ENCODE data around the gene CEMIP.

The CEMIP gene

DNA sequence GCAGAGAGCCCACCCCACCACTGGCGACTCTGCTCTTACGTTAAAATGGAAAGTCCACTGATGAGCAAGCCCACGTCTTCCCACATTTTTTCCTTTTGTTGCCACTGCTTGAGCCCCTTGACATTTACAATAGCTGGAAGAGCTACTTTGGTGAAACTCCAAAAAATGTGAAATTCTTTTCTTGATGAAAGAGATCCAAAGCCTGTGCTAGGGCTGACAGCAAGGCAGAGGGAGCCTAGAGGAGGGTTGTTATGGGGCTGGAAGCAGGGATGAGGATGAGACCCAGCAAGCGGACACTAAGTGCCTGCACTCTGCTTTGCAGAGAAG lies 97.1 kb downstream of the CEMIP start:
- Histone ChIP-seq H3K36me3 (no peaks in the 10 kb centered on the region), H3K9me3 (no peaks in the 10 kb centered on the region), H3K4me3 (ENCODE audit: low read depth, low read length) (no peak overlapping the region), H3K27me3 (no peaks in the 10 kb centered on the region), H3K4me1 (no peaks in the 10 kb centered on the region)
- DNase-seq, result no peak
- TF ChIP-seq, protein P1, sequence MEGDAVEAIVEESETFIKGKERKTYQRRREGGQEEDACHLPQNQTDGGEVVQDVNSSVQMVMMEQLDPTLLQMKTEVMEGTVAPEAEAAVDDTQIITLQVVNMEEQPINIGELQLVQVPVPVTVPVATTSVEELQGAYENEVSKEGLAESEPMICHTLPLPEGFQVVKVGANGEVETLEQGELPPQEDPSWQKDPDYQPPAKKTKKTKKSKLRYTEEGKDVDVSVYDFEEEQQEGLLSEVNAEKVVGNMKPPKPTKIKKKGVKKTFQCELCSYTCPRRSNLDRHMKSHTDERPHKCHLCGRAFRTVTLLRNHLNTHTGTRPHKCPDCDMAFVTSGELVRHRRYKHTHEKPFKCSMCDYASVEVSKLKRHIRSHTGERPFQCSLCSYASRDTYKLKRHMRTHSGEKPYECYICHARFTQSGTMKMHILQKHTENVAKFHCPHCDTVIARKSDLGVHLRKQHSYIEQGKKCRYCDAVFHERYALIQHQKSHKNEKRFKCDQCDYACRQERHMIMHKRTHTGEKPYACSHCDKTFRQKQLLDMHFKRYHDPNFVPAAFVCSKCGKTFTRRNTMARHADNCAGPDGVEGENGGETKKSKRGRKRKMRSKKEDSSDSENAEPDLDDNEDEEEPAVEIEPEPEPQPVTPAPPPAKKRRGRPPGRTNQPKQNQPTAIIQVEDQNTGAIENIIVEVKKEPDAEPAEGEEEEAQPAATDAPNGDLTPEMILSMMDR (IDR thresholded peaks at IDR 0.05; ENCODE audit: low read depth, low read length), result no peak

- no peak for DNase-seq
- Histone ChIP-seq H3K9me3 (no peaks in the 10 kb centered on the region), H3K27me3 (no peaks in the 10 kb centered on the region; the same call in 1 of the 2 replicates), H3K4me3 (ENCODE audit: low read depth, low read length) (no peak overlapping the region), H3K36me3 (no peaks in the 10 kb centered on the region), H3K4me1 (no peaks in the 10 kb centered on the region)
- TF ChIP-seq, protein P1 (IDR thresholded peaks at IDR 0.05; ENCODE audit: low read depth, low read length), result no peak
Observed at GRCh38 chr15:80878242-80878866, 99.2 kb downstream of the CEMIP start.

DNA sequence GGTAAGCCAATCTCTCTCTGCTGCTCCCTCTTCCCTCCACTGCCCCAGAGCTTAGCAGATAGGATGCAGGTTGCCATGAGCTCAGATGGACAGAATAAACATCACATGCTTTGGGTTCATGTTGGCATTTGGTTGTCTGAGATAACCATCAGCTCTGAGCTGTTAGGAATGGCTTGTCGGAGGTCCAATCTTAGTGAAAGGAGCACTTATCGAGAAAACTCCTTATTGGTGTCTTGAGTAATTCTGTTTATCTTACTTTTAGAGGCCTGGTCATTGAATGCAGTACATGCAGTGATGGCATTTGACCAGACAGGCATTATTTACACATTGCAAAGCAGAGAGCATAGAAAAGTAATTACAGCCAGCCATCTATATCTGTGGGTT lies 99.7 kb downstream of the CEMIP start:
- no peak for DNase-seq
- no peak overlapping the region for H3K4me3 ChIP-seq (ENCODE audit: low read depth, low read length)
- no peaks in the 10 kb centered on the region for H3K36me3 ChIP-seq
- H3K27me3 ChIP-seq, result no peaks in the 10 kb centered on the region; the same call in 1 of the 2 replicates
- no peaks in the 10 kb centered on the region for H3K4me1 ChIP-seq
- TF ChIP-seq, protein P1 (IDR thresholded peaks at IDR 0.05; ENCODE audit: low read depth, low read length), result no peak
- H3K9me3 ChIP-seq, result no peaks in the 10 kb centered on the region

GRCh38 chr15:80880086-80880485 lies 100.9 kb downstream of the CEMIP start:
- H3K4me1 ChIP-seq, result no peaks in the 10 kb centered on the region
- H3K36me3 ChIP-seq, result no peaks in the 10 kb centered on the region
- H3K4me3 ChIP-seq (ENCODE audit: low read depth, low read length), result no peak overlapping the region
- H3K9me3 ChIP-seq, result no peaks in the 10 kb centered on the region
- no peaks in the 10 kb centered on the region; the same call in 1 of the 2 replicates for H3K27me3 ChIP-seq
- TF ChIP-seq, protein P1 (IDR thresholded peaks at IDR 0.05; ENCODE audit: low read depth, low read length), result no peak
- no peak for DNase-seq

GRCh38 chr15:80883641-80884040 lies 104.5 kb downstream of the CEMIP start:
- H3K36me3 ChIP-seq, result no peaks in the 10 kb centered on the region
- TF ChIP-seq, protein P1 (IDR thresholded peaks at IDR 0.05; ENCODE audit: low read depth, low read length), result no peak
- H3K27me3 ChIP-seq, result no peaks in the 10 kb centered on the region; the same call in 1 of the 2 replicates
- no peak for DNase-seq
- H3K9me3 ChIP-seq, result no peaks in the 10 kb centered on the region
- H3K4me3 ChIP-seq (ENCODE audit: low read depth, low read length), result no peak overlapping the region
- H3K4me1 ChIP-seq, result no peaks in the 10 kb centered on the region

DNA sequence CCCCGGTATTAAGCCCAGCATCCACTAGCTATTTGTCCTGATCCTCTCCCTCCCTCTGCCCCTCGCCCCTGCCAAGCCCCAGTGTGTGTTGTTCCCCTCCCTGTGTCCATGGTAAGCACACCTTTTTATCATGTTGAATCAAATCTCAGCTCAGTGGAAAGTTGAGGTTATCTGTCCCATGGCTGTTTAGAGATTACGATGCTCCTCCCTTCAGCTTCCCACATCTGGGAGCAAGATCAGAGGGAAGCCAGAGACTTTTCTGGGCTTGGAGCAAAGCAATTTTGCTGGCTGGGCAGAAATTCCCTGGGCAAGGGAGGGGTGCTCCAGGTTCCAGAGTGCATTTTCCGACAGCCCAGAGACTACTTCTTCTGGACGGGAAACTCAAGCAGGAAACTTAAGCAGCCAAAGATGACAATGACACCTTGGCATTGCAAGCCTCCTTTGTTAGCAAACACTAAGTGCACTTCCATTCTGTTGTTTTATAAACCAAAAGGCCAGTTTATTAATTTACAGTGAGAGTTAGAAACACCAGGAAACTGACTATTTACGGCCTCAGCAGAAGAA lies 105.9 kb downstream of the CEMIP start:
- H3K36me3 ChIP-seq, result no peaks in the 10 kb centered on the region
- DNase-seq, result no peak

More for the DNA sequence above, 105.9 kb downstream of the CEMIP start:
- Histone ChIP-seq H3K4me3 (ENCODE audit: low read depth, low read length) (no peak overlapping the region), H3K9me3 (no peaks in the 10 kb centered on the region), H3K4me1 (no peaks in the 10 kb centered on the region), H3K27me3 (no peaks in the 10 kb centered on the region; the same call in 1 of the 2 replicates)
- TF ChIP-seq, protein P1 (IDR thresholded peaks at IDR 0.05; ENCODE audit: low read depth, low read length), result no peak
